ENCODE data around the gene CLTB. TPM values are rescaled to one million over a fixed set of nuclear protein-coding genes. Genes with fewer than 3 reads are reported as not detected.

Gene CLTB
- total RNA-seq, 1 experiment from 2014 or later, result 339 TPM

DNA sequence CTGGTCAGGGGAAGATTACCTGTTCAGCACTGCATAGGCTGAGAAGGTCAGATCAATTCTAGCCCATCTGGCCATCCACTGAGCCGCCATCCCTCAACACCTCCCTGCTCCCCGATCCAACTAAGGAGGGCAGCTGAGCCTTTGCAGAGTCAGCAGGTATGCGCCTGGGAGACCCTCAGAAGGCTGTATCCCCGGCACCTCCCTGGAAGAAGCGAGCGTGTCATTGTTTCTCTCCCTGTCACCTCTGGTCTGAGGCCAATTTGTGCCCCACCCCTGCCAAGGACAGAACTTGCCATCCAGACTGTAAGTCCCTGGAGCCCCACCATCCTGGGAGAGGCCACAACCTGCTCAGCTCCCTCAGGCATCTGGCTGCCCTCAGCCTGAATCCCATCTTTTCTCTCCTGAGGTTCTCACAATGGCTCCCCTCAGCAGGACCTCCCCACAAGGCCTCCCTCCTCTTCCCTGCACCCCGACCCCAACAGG, 2.6 kb downstream of the CLTB start:
- intact Hi-C loops (cut with micrococcal nuclease), result loop anchor here (2.0 kb wide), 1 partner anchor 53 kb away; the partner anchor contains the start of gene KIAA1191
- H3K4me1 Mint-ChIP-seq (ENCODE audit: insufficient read depth, unreplicated experiment), result peaks cover 66% of the 10 kb centered on the region
- DNase-seq (ENCODE audit: unreplicated experiment), result no peak
- no peaks in the 10 kb centered on the region for H3K27me3 Mint-ChIP-seq (ENCODE audit: insufficient read depth, unreplicated experiment)
- ChIA-PET POLR2A (interaction anchor here (0.6 to 11.3 kb wide), 13 partner anchors 10 to 1410 kb away, joined by 3 to 110 read pairs (median 5); partner anchors contain the start of genes FAF2, HIGD2A, NOP16 and RNF44), CTCF (interaction anchor here (0.5 to 6.3 kb wide), 9 partner anchors 9 to 686 kb away, joined by 3 to 83 read pairs (median 3); partner anchors contain the start of gene FAF2)
- BruUV-seq (replicated peaks), result no TSS peak
- TF ChIP-seq, protein P1, sequence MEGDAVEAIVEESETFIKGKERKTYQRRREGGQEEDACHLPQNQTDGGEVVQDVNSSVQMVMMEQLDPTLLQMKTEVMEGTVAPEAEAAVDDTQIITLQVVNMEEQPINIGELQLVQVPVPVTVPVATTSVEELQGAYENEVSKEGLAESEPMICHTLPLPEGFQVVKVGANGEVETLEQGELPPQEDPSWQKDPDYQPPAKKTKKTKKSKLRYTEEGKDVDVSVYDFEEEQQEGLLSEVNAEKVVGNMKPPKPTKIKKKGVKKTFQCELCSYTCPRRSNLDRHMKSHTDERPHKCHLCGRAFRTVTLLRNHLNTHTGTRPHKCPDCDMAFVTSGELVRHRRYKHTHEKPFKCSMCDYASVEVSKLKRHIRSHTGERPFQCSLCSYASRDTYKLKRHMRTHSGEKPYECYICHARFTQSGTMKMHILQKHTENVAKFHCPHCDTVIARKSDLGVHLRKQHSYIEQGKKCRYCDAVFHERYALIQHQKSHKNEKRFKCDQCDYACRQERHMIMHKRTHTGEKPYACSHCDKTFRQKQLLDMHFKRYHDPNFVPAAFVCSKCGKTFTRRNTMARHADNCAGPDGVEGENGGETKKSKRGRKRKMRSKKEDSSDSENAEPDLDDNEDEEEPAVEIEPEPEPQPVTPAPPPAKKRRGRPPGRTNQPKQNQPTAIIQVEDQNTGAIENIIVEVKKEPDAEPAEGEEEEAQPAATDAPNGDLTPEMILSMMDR (IDR thresholded peaks at IDR 0.05; ENCODE audit: unreplicated experiment), result no peak
- H3K36me3 Mint-ChIP-seq (ENCODE audit: insufficient read depth, unreplicated experiment), result peaks cover 31% of the 10 kb centered on the region
- H3K9me3 Mint-ChIP-seq (ENCODE audit: unreplicated experiment), result no peaks in the 10 kb centered on the region
- H3K27ac Mint-ChIP-seq (ENCODE audit: low read depth, unreplicated experiment), result peak overlapping the region; percentile 73
- H3K4me3 Mint-ChIP-seq (ENCODE audit: unreplicated experiment), result peak overlapping the region; percentile 83

GRCh38 chr5:176413255-176413565, 3.1 kb downstream of the CLTB start:
- TF ChIP-seq, protein P1 (IDR thresholded peaks at IDR 0.05; ENCODE audit: unreplicated experiment), result no peak
- Mint-ChIP-seq H3K4me1 (ENCODE audit: insufficient read depth, unreplicated experiment) (peaks cover 66% of the 10 kb centered on the region), H3K27me3 (ENCODE audit: insufficient read depth, unreplicated experiment) (no peaks in the 10 kb centered on the region), H3K4me3 (ENCODE audit: unreplicated experiment) (peak overlapping the region; percentile 83), H3K27ac (ENCODE audit: low read depth, unreplicated experiment) (peak overlapping the region; percentile 73), H3K9me3 (ENCODE audit: unreplicated experiment) (no peaks in the 10 kb centered on the region), H3K36me3 (ENCODE audit: insufficient read depth, unreplicated experiment) (peaks cover 36% of the 10 kb centered on the region)
- BruUV-seq (replicated peaks), result no TSS peak
- peak; percentile 72 for DNase-seq (ENCODE audit: unreplicated experiment)
- ChIA-PET CTCF (interaction anchor here (0.6 to 6.3 kb wide), 11 partner anchors 10 to 685 kb away, joined by 3 to 83 read pairs (median 4); partner anchors contain the start of genes FAF2, RNF44 and TSPAN17), POLR2A (interaction anchor here (0.6 to 11.3 kb wide), 11 partner anchors 9 to 1409 kb away, joined by 3 to 110 read pairs (median 5); partner anchors contain the start of genes FAF2, HIGD2A, NOP16 and RNF44)
- intact Hi-C loops (cut with micrococcal nuclease), result no loop called here

DNA sequence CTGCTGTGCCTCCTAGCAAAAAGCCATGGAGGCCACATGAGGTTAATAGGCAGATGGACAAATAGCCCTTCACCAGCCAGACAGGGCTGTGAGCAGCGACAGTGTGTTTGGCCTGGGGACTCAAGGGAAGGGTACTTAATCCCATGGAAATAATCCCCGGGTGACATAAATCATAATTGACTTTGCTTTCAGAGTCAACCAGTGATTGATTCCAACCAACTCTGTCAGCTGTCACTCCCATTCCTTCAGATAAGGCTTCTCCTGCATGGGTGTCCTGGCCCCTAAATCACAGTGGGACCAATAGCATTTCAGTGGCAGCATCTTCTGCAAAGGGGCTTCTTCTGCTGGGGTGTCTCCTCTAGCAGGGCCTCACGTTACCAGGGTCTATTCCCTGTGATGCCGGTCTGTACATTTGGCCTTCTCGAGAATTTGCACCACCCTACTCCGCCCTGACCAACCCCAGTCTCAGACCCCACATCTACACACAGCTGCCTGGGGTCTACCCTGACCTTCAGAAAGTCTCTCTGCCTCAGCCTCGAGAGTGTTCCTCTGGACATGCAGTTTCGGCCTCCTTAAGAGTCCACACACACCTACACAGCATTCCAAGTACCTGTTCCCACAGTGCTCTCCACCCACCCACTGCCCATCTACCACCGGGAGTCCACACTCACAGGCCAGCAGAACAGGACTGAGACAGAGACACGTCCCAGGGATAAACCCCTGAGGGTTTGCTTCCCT, 3.7 kb downstream of the CLTB start:
- ChIA-PET CTCF (interaction anchor here (0.6 to 6.3 kb wide), 13 partner anchors 11 to 685 kb away, joined by 3 to 83 read pairs (median 4); partner anchors contain the start of genes FAF2, RNF44 and TSPAN17), POLR2A (interaction anchor here (0.6 to 11.3 kb wide), 12 partner anchors 9 to 1409 kb away, joined by 3 to 110 read pairs (median 4); partner anchors contain the start of genes FAF2, HIGD2A, NOP16 and RNF44)
- no peak for DNase-seq (ENCODE audit: unreplicated experiment)
- intact Hi-C loops (cut with micrococcal nuclease), result no loop called here
- Mint-ChIP-seq H3K27me3 (ENCODE audit: insufficient read depth, unreplicated experiment) (no peaks in the 10 kb centered on the region), H3K4me1 (ENCODE audit: insufficient read depth, unreplicated experiment) (peaks cover 66% of the 10 kb centered on the region), H3K4me3 (ENCODE audit: unreplicated experiment) (peak overlapping the region; percentile 83), H3K9me3 (ENCODE audit: unreplicated experiment) (no peaks in the 10 kb centered on the region), H3K27ac (ENCODE audit: low read depth, unreplicated experiment) (peak overlapping the region; percentile 73), H3K36me3 (ENCODE audit: insufficient read depth, unreplicated experiment) (peaks cover 41% of the 10 kb centered on the region)
- BruUV-seq (replicated peaks), result no TSS peak
- TF ChIP-seq, protein P1 (IDR thresholded peaks at IDR 0.05; ENCODE audit: unreplicated experiment), result no peak

All from MCF 10A (cell line).